BE2C (cell line): ENCODE measurements around the gene YEATS4.

ENCODE experiments used
- DNase-seq: peaks from one replicate; pipeline ENCODE4 v3.0.0-alpha.2; 2020
- H3K27me3 ChIP-seq: fragments of 250-450 bp; sonication (Bioruptor Pico); 2 replicates; pipeline ENCODE4 v1.5.1; 2020; ENCODE audit warnings: mild to moderate bottlenecking
- H3K36me3 ChIP-seq: fragments of 250-450 bp; sonication (Bioruptor Pico); 2 replicates; pipeline ENCODE4 v1.5.1; 2020; ENCODE audit warnings: mild to moderate bottlenecking
- H3K4me1 ChIP-seq: fragments of 250-450 bp; sonication (Bioruptor Pico); 2 replicates; pipeline ENCODE4 v1.5.1; 2020
- H3K4me3 ChIP-seq: 2 replicates; pipeline ENCODE4 v1.5.1; 2011; ENCODE audit warnings: low read depth, low read length
- H3K9me3 ChIP-seq: fragments of 250-450 bp; sonication (Bioruptor Pico); 2 replicates; pipeline ENCODE4 v1.5.1; 2020
- CTCF ChIP-seq: IDR thresholded peaks from 2 replicates; pipeline ENCODE4 v1.5.1; 2012; ENCODE audit warnings: mild to moderate bottlenecking, low read depth, low read length

Gene YEATS4

DNA sequence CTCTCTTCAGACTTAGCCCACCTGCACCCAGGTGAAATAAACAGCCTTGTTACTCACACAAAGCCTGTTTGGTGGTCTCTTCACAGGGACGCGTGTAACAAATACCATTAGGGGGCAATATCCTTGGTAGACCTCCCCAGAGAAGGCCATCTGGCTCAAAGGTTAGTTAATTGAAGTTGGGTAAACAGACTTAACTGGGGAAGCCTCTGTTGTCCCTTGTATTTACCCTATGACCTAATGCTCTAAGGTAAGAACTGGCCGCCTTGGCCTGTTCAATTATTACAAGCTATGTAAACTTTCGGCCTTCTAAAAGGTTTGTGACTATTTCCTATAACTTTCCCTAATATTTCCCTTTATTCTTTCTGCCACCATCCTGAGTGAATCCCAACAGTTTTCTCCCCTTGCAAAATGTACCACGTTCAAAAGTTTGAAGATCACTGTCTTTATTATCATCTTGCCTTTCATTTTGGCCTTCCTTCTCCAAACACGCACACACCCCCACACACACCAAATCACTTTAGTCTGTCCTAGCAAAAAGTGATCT is 26.7 kb upstream of the YEATS4 start:
- no peak for TF ChIP-seq CTCF
- H3K4me1 ChIP-seq: no peaks in the 10 kb centered on the region

GRCh38 chr12:69334158-69334557 is 25.4 kb upstream of the YEATS4 start:
- Histone ChIP-seq H3K27me3 (peaks cover 46% of the 10 kb centered on the region), H3K4me3 (no peak overlapping the region), H3K4me1 (no peaks in the 10 kb centered on the region), H3K36me3 (no peaks in the 10 kb centered on the region), H3K9me3 (no peaks in the 10 kb centered on the region)
- TF ChIP-seq CTCF: no peak
- no peak for DNase-seq

More for the DNA sequence above, 26.7 kb upstream of the YEATS4 start:
- no peaks in the 10 kb centered on the region for H3K36me3 ChIP-seq
- peaks cover 58% of the 10 kb centered on the region for H3K27me3 ChIP-seq
- no peaks in the 10 kb centered on the region for H3K9me3 ChIP-seq
- no peak overlapping the region for H3K4me3 ChIP-seq
- DNase-seq: no peak

DNA sequence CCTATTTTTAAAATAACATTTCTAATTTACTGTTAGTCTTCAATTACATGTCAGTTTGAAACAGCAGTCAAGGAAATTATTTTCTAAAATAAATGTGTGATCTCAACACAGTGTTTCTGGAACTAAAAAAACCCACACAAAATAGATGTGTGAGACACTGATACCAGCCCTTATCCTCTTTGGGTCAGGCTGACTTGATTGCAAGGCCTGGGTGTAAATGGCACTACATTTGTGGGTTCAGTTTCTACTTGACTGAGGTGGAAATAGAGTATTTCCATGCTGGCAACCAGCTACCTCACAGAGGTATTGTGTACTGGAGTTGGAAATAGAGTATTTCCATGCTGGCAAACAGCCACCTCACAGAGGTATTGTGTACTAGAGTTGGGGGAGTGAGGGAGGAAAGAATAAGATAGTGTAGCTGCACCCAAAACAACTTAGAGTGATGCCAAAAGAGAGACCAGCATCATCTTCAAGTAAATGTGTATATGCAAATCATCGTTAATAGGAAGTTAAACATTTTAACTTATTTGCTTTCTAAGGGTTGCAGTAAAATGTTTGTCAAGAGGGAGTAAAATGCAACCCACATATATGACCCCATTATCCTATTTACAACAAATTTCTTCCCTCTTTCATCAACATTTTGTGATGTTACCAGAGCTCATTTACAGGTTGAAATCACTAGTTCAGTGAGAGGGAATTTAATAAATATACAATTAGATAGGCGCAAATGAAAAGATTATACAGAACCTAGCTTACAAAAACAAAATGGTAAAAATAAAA is 22.0 kb upstream of the YEATS4 start:
- TF ChIP-seq CTCF: no peak

GRCh38 chr12:69338120-69338859 is 21.3 kb upstream of the YEATS4 start:
- no peak overlapping the region for H3K4me3 ChIP-seq
- H3K27me3 ChIP-seq: peaks cover 42% of the 10 kb centered on the region
- no peaks in the 10 kb centered on the region for H3K9me3 ChIP-seq
- TF ChIP-seq CTCF: no peak
- DNase-seq: no peak
- no peaks in the 10 kb centered on the region for H3K36me3 ChIP-seq
- no peaks in the 10 kb centered on the region for H3K4me1 ChIP-seq

More for the DNA sequence above, 22.0 kb upstream of the YEATS4 start:
- Histone ChIP-seq H3K27me3 (peaks cover 40% of the 10 kb centered on the region), H3K9me3 (no peaks in the 10 kb centered on the region), H3K36me3 (no peaks in the 10 kb centered on the region), H3K4me1 (no peaks in the 10 kb centered on the region), H3K4me3 (no peak overlapping the region)
- DNase-seq: no peak

DNA sequence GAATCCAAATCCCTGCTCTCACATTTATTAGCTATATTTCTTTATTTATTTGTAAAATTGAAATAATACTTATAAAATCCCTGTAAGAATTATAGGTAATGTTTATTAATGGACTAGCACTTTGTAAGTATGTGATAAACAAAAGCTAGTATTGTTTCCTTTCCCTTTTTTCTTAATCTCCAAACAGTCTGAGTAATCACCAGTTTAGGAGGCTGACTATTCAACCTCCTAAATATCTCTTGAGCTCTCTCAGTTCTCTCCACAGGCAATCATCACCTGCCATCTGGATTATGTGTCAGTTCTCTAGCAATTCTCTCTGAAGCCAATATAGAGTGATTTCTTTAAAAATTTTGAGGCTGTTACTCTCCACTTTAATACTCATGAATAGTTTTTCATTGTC is 20.6 kb upstream of the YEATS4 start:
- Histone ChIP-seq H3K4me1 (no peaks in the 10 kb centered on the region), H3K4me3 (no peak overlapping the region), H3K9me3 (no peaks in the 10 kb centered on the region), H3K27me3 (peaks cover 41% of the 10 kb centered on the region), H3K36me3 (no peaks in the 10 kb centered on the region)
- no peak for TF ChIP-seq CTCF
- DNase-seq: no peak

DNA sequence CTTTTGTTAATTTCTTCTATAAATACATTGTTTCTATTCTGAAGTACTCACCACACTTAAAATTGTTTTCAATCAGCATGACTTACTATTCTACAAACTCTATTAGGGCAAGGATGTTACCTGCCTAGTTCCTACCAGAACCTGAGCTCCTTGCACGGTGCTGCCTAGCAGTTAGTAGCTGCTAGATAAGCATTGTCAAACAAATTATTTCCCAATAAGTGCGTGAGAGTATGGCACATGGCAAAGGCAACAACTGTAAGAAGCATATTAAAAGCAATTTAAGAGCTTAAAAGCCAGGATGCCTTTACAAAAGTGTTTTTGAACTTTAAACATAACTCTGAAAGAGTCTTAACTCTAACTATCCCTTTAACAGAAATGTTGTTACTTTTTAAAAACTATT is 19.5 kb upstream of the YEATS4 start:
- DNase-seq: no peak
- H3K27me3 ChIP-seq: peaks cover 31% of the 10 kb centered on the region
- no peaks in the 10 kb centered on the region for H3K9me3 ChIP-seq
- H3K4me3 ChIP-seq: no peak overlapping the region
- no peaks in the 10 kb centered on the region for H3K4me1 ChIP-seq
- H3K36me3 ChIP-seq: no peaks in the 10 kb centered on the region
- TF ChIP-seq CTCF: no peak
